Right atrium auricular region (tissue), 2 donors: Measurements from ENCODE around the gene PCDHGA6. TPM values are rescaled to one million over a fixed set of nuclear protein-coding genes. Genes with fewer than 3 reads are reported as not detected.

Experiments used
- DNase-seq: peaks from one replicate; pipeline ENCODE4 v3.0.0-alpha.2; 2019; ENCODE audit warnings: low spot score
- H3K27ac ChIP-seq, 2 donors: fragments of 200-600 bp; sonication (generic); 1 replicate in 1 of 2; 2 replicates in 1 of 2; pipeline ENCODE4 v1.5.1; 2016 to 2019
- H3K27me3 ChIP-seq, 2 donors: fragments of 200-600 bp; sonication (generic); one replicate each; pipeline versions ENCODE4 v1.5.1 to v1.6.0; 2017 to 2019
- H3K36me3 ChIP-seq: fragments of 200-600 bp; sonication (generic); one replicate; pipeline ENCODE4 v1.5.1; 2016
- H3K4me1 ChIP-seq, 2 donors: fragments of 200-600 bp; sonication (generic); one replicate each; pipeline versions ENCODE4 v1.5.1 to v1.6.0; 2017 to 2019
- H3K4me3 ChIP-seq, 2 donors: fragments of 200-600 bp; sonication (generic); 1 replicate in 1 of 2; 2 replicates in 1 of 2; pipeline ENCODE4 v1.5.1; 2017 to 2019; ENCODE audit warnings: mild to moderate bottlenecking in 1 of 2, moderate library complexity in 1 of 2
- H3K9me3 ChIP-seq, 2 donors: fragments of 200-600 bp; sonication (generic); one replicate each; pipeline ENCODE4 v1.5.1; 2019
- CTCF ChIP-seq, 2 donors: fragments of 200-600 bp; sonication (generic); IDR thresholded peaks; one replicate each; pipeline ENCODE4 v1.5.1; 2019; ENCODE audit warnings: antibody characterized with exemption in 2 of 2
- total RNA-seq, 2 donors: library from RNA; depleted of rRNA; stranded (reverse); fragments of >200 nt; gene quantifications; one replicate each; pipeline ENCODE4 v1.1.0, GENCODE V29; 2016

Gene PCDHGA6
- total RNA-seq, 2 donors from 2014 or later: 4.7 to 5.3 TPM

GRCh38 chr5:141427783-141428426 lies 54.2 kb downstream of the PCDHGA6 start:
- Histone ChIP-seq H3K27ac (no peak overlapping the region), H3K9me3 (peaks cover 12 to 93% of the 10 kb centered on the region in 2 donors), H3K4me3 (no peak overlapping the region), H3K27me3 (no peaks in the 10 kb centered on the region), H3K36me3 (peaks cover 7% of the 10 kb centered on the region), H3K4me1 (peaks cover 0 to 18% of the 10 kb centered on the region in 2 donors)
- no peak for DNase-seq
- no peak for TF ChIP-seq CTCF (IDR thresholded peaks at IDR 0.05)

Other genes starting within 250 kb of the PCDHGA6 start
- 1 to 10 TPM; 3.8 to 4.3 TPM for gene PCDHB5, start 238.7 kb upstream of the PCDHGA6 start, total RNA-seq
- gene PCDHB6, start 223.8 kb upstream of the PCDHGA6 start, total RNA-seq: under 1 TPM; 0.12 to 0.33 TPM
- 1 to 10 TPM; 1.0 to 1.4 TPM for gene PCDHB7, start 201.2 kb upstream of the PCDHGA6 start, total RNA-seq
- gene PCDHB8, start 196.1 kb upstream of the PCDHGA6 start, total RNA-seq: 1 to 10 TPM in 1 of 2 donors, under 1 TPM in 1; 0.90 to 1.7 TPM
- 1 to 10 TPM; 5.3 TPM for gene PCDHB16, start 191.5 kb upstream of the PCDHGA6 start, total RNA-seq
- gene PCDHB9, start 186.7 kb upstream of the PCDHGA6 start, total RNA-seq: 1 to 10 TPM; 1.7 to 2.5 TPM
- gene PCDHB10, start 181.5 kb upstream of the PCDHGA6 start, total RNA-seq: 1 to 10 TPM; 2.0 to 2.5 TPM
- gene PCDHB11, start 174.3 kb upstream of the PCDHGA6 start, total RNA-seq: 1 to 10 TPM; 1.8 to 2.4 TPM
- gene PCDHB12, start 165.2 kb upstream of the PCDHGA6 start, total RNA-seq: 1 to 10 TPM; 1.8 to 2.3 TPM
- gene PCDHB13, start 160.0 kb upstream of the PCDHGA6 start, total RNA-seq: 1 to 10 TPM; 4.2 to 5.0 TPM
- gene PCDHB14, start 150.5 kb upstream of the PCDHGA6 start, total RNA-seq: 1 to 10 TPM; 4.3 to 5.1 TPM
- 1 to 10 TPM; 3.2 to 5.3 TPM for gene PCDHB15, start 128.5 kb upstream of the PCDHGA6 start, total RNA-seq
- not detected for gene SLC25A2, start 69.8 kb upstream of the PCDHGA6 start, total RNA-seq
- 10 to 100 TPM; 73.9 to 82.6 TPM for gene TAF7, start 53.1 kb upstream of the PCDHGA6 start, total RNA-seq
- 1 to 10 TPM; 1.4 to 2.0 TPM for gene PCDHGA1, start 43.4 kb upstream of the PCDHGA6 start, total RNA-seq
- gene PCDHGA2, start 35.1 kb upstream of the PCDHGA6 start, total RNA-seq: 1 to 10 TPM; 7.5 to 7.7 TPM
- 1 to 10 TPM; 7.0 to 8.9 TPM for gene PCDHGA3, start 30.1 kb upstream of the PCDHGA6 start, total RNA-seq
- 1 to 10 TPM; 2.4 to 3.3 TPM for gene PCDHGB1, start 23.8 kb upstream of the PCDHGA6 start, total RNA-seq
- gene PCDHGA4, start 18.9 kb upstream of the PCDHGA6 start, total RNA-seq: 1 to 10 TPM; 4.4 to 5.7 TPM
- 1 to 10 TPM; 5.2 to 6.7 TPM for gene PCDHGB2, start 13.9 kb upstream of the PCDHGA6 start, total RNA-seq
- 1 to 10 TPM; 4.0 to 5.0 TPM for gene PCDHGA5, start 9.7 kb upstream of the PCDHGA6 start, total RNA-seq
- gene PCDHGB3, start 3.6 kb upstream of the PCDHGA6 start, total RNA-seq: 1 to 10 TPM; 5.4 to 7.2 TPM
- gene PCDHGA7, start 8.9 kb downstream of the PCDHGA6 start, total RNA-seq: 1 to 10 TPM; 4.9 to 6.1 TPM
- gene PCDHGB4, start 13.8 kb downstream of the PCDHGA6 start, total RNA-seq: 1 to 10 TPM; 6.3 to 6.4 TPM
- gene PCDHGA8, start 18.7 kb downstream of the PCDHGA6 start, total RNA-seq: 1 to 10 TPM; 5.0 to 5.7 TPM
- 1 to 10 TPM; 9.7 TPM for gene PCDHGB5, start 24.1 kb downstream of the PCDHGA6 start, total RNA-seq
- gene PCDHGA9, start 28.9 kb downstream of the PCDHGA6 start, total RNA-seq: 1 to 10 TPM; 3.7 to 5.2 TPM
- gene PCDHGB6, start 34.1 kb downstream of the PCDHGA6 start, total RNA-seq: 1 to 10 TPM; 5.0 to 7.1 TPM
- gene PCDHGA10, start 39.1 kb downstream of the PCDHGA6 start, total RNA-seq: 1 to 10 TPM; 3.1 to 4.8 TPM
- gene PCDHGB7, start 43.8 kb downstream of the PCDHGA6 start, total RNA-seq: 10 to 100 TPM in 1 of 2 donors, 1 to 10 TPM in 1; 6.0 to 10.5 TPM
- 1 to 10 TPM; 3.0 to 4.5 TPM for gene PCDHGA11, start 47.2 kb downstream of the PCDHGA6 start, total RNA-seq
- 1 to 10 TPM; 6.2 to 7.7 TPM for gene PCDHGA12, start 56.6 kb downstream of the PCDHGA6 start, total RNA-seq
- gene PCDHGC3, start 102.1 kb downstream of the PCDHGA6 start, total RNA-seq: 10 to 100 TPM; 24.1 to 38.3 TPM
- gene PCDHGC4, start 111.1 kb downstream of the PCDHGA6 start, total RNA-seq: 1 to 10 TPM; 1.5 to 1.7 TPM
- gene PCDHGC5, start 115.2 kb downstream of the PCDHGA6 start, total RNA-seq: 1 to 10 TPM; 1.4 to 1.7 TPM
- 10 to 100 TPM; 18.7 to 82.7 TPM for gene DIAPH1, start 245.1 kb downstream of the PCDHGA6 start, total RNA-seq